ENCODE measurements around the gene GSTCD. TPM values are rescaled to one million over a fixed set of nuclear protein-coding genes. Genes with fewer than 3 reads are reported as not detected.
"Not testable (repeated sequence)": the region's sequence is repeated elsewhere in the genome, so short reads cannot be mapped to it uniquely, and the experiment has no call there.

Gene GSTCD
- total RNA-seq, 3 donors from 2014 or later: 6.7 to 11.6 (median 10.1) TPM

GRCh38 chr4:105767579-105767978 is 59.0 kb downstream of the GSTCD start:
- no peaks in the 10 kb centered on the region for H3K4me1 ChIP-seq (ENCODE audit: low read depth)
- no peaks in the 10 kb centered on the region for H3K36me3 ChIP-seq (ENCODE audit: low read depth)
- no peak for ATAC-seq
- H3K4me3 ChIP-seq: no peak overlapping the region
- intact Hi-C loops (cut with DNase I, micrococcal nuclease): no loop called here
- no peak for TF ChIP-seq CTCF (IDR thresholded peaks at IDR 0.05)
- no peak for DNase-seq
- H3K9me3 ChIP-seq: no peaks in the 10 kb centered on the region

- H3K4me1 ChIP-seq (ENCODE audit: low read depth); intact Hi-C loops (cut with DNase I, micrococcal nuclease); H3K36me3 ChIP-seq (ENCODE audit: low read depth); H3K4me3 ChIP-seq; DNase-seq; H3K9me3 ChIP-seq; ATAC-seq: not testable (repeated sequence)
Measured at GRCh38 chr4:105770524-105770923, 61.9 kb downstream of the GSTCD start.

GRCh38 chr4:105772065-105772464 is 63.5 kb downstream of the GSTCD start:
- H3K9me3 ChIP-seq; intact Hi-C loops (cut with DNase I, micrococcal nuclease); DNase-seq; H3K4me1 ChIP-seq (ENCODE audit: low read depth); H3K36me3 ChIP-seq (ENCODE audit: low read depth); H3K4me3 ChIP-seq; ATAC-seq: not testable (repeated sequence)

GRCh38 chr4:105775760-105776415 is 67.3 kb downstream of the GSTCD start:
- H3K4me1 ChIP-seq (ENCODE audit: low read depth); ATAC-seq; H3K36me3 ChIP-seq (ENCODE audit: low read depth); H3K4me3 ChIP-seq; intact Hi-C loops (cut with DNase I, micrococcal nuclease); DNase-seq; H3K9me3 ChIP-seq: not testable (repeated sequence)

GRCh38 chr4:105780176-105780575 is 71.6 kb downstream of the GSTCD start:
- Histone ChIP-seq H3K9me3 (no peaks in the 10 kb centered on the region), H3K4me3 (no peak overlapping the region), H3K4me1 (ENCODE audit: low read depth) (no peaks in the 10 kb centered on the region), H3K36me3 (ENCODE audit: low read depth) (no peaks in the 10 kb centered on the region)
- intact Hi-C loops (cut with DNase I, micrococcal nuclease): no loop called here
- DNase-seq (peak in 1 of 3 donors; percentile 4), ATAC-seq (peak; percentile 88)
- no peak for TF ChIP-seq CTCF (IDR thresholded peaks at IDR 0.05)

GRCh38 chr4:105784761-105785160 is 76.2 kb downstream of the GSTCD start:
- Histone ChIP-seq H3K4me3 (no peak overlapping the region), H3K36me3 (ENCODE audit: low read depth) (no peaks in the 10 kb centered on the region), H3K4me1 (ENCODE audit: low read depth) (no peaks in the 10 kb centered on the region), H3K9me3 (no peaks in the 10 kb centered on the region)
- intact Hi-C loops (cut with DNase I, micrococcal nuclease): no loop called here
- no peak for TF ChIP-seq CTCF (IDR thresholded peaks at IDR 0.05)
- no peak for ATAC-seq
- no peak for DNase-seq

- intact Hi-C loops (cut with DNase I, micrococcal nuclease): no loop called here
Measured at GRCh38 chr4:105785792-105786191, 77.2 kb downstream of the GSTCD start.

More at GRCh38 chr4:105785792-105786191, 77.2 kb downstream of the GSTCD start:
- ATAC-seq (peak; percentile 84), DNase-seq (no peak)
- no peaks in the 10 kb centered on the region for H3K36me3 ChIP-seq (ENCODE audit: low read depth)
- no peak overlapping the region for H3K4me3 ChIP-seq
- H3K4me1 ChIP-seq (ENCODE audit: low read depth): no peaks in the 10 kb centered on the region
- TF ChIP-seq CTCF (IDR thresholded peaks at IDR 0.05): no peak
- no peaks in the 10 kb centered on the region for H3K9me3 ChIP-seq

Measured in mucosa of descending colon (tissue), 3 donors.